ENCODE measurements around the gene MECP2. TPM values are rescaled to one million over a fixed set of nuclear protein-coding genes. Genes with fewer than 3 reads are reported as not detected.

MECP2 gene
- total RNA-seq, 6 experiments from 2014 or later: 14.1 to 18.4 (median 16.0) TPM

GRCh38 chrX:154017766-154018517, 79.6 kb downstream of the MECP2 start:
- ATAC-seq: no peak
- Histone ChIP-seq H3K4me1 (no peaks in the 10 kb centered on the region), H3K27ac (no peak overlapping the region), H3K36me3 (peaks cover 0 to 5% (median 0%) of the 10 kb centered on the region in 4 donors), H3K4me3 (no peak overlapping the region), H3K27me3 (no peaks in the 10 kb centered on the region), H3K9me3 (no peaks in the 10 kb centered on the region)
- TF ChIP-seq CTCF (IDR thresholded peaks at IDR 0.05) (no peak), POLR2A (IDR thresholded peaks at IDR 0.05) (no peak)
- no peak for DNase-seq
- intact Hi-C loops (cut with DNase I): no loop called here
- 76% methylated on average over 5 of the region's 26 CpGs for WGBS (ENCODE audit: insufficient coverage, low coverage, low lambda C conversion rate, missing lambda C conversion rate)

DNA sequence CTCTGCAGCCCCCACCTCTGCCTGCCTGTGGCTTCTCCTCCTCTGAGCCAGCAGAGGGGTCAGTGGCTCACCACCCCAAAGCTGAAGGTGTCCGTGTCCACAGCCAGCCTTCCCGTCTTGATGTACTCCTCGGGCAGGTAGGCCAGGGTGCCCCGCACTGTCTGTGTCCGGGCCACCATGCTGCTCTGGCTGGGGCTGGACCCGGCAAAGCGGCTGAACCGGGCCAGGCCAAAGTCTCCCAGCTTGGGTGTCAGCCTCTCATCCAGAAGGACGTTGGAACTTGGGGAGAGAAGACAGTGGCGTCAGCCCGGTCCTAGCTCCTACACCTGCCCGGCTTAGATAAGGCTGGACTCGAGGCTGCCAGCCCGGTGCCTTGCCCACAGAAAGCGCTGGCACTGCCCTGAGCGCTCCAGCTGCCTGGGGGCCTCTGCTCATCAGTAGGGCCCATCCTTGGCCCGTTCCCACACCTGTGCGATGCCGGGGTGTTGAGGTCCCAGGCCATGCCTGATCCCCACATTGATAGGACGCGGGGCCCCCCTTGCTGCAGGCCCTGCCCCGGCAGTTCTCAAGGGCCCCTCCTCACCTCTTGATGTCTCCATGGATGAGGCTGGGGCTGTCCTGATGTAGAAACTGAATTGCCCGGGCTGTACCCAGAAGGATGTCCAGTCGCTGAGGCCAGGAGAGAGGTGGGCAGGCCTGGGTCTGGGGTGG, 81.0 kb downstream of the MECP2 start:
- H3K27ac ChIP-seq: no peak overlapping the region
- H3K4me3 ChIP-seq: no peak overlapping the region
- TF ChIP-seq POLR2A (IDR thresholded peaks at IDR 0.05) (no peak), CTCF (IDR thresholded peaks at IDR 0.05) (no peak)
- H3K27me3 ChIP-seq: no peaks in the 10 kb centered on the region
- ATAC-seq: no peak
- no peaks in the 10 kb centered on the region for H3K9me3 ChIP-seq
- peaks cover 0 to 5% (median 0%) of the 10 kb centered on the region in 4 donors for H3K36me3 ChIP-seq
- WGBS (ENCODE audit: insufficient coverage, low coverage, low lambda C conversion rate, missing lambda C conversion rate): 80% methylated on average over 4 of the region's 24 CpGs
- H3K4me1 ChIP-seq: no peaks in the 10 kb centered on the region
- intact Hi-C loops (cut with DNase I): no loop called here
- DNase-seq: no peak

DNA sequence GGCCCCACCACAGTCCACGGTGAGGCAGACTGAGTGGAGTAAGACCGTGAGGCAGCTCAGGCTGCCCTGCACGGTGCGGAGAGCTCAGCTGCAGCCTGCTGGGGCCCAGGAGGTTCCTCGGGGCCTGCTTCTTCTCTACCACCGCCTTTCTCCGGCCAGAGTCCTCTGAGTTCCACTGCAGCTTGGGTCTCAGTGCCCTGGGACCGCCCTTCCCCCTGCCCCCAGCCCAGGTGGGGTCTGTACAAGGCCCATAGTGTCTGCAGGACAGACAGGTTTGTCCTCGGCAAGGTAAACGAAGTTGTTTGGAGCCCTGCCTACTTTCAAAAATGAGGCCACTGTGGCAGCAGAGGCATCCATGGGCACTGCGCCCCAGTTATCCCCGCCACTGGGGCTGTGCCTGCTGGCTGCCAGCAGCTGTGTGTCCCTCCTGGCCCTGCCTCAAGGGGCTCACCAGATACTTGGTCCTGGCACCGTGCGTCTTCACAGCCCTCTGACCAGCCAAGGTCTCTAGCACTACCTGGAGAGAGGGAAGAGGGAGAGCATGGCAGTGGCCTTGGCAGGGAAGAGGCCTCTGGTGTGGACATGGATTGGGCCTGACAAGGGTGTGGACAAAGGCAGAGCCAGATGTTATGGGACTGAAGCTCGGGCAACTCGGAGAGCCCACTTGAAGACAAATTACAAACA, 81.8 kb downstream of the MECP2 start:
- WGBS (ENCODE audit: insufficient coverage, low coverage, low lambda C conversion rate, missing lambda C conversion rate): 68% methylated on average over 3 of the region's 16 CpGs
- intact Hi-C loops (cut with DNase I): no loop called here
- ATAC-seq: no peak
- no peaks in the 10 kb centered on the region for H3K27me3 ChIP-seq
- H3K36me3 ChIP-seq: peaks cover 0 to 5% (median 0%) of the 10 kb centered on the region in 4 donors
- H3K4me1 ChIP-seq: peaks cover 0 to 2% (median 0%) of the 10 kb centered on the region in 4 donors
- no peak overlapping the region for H3K4me3 ChIP-seq
- H3K9me3 ChIP-seq: no peaks in the 10 kb centered on the region
- DNase-seq: no peak
- TF ChIP-seq CTCF (IDR thresholded peaks at IDR 0.05) (no peak), POLR2A (IDR thresholded peaks at IDR 0.05) (no peak)
- no peak overlapping the region for H3K27ac ChIP-seq

DNA sequence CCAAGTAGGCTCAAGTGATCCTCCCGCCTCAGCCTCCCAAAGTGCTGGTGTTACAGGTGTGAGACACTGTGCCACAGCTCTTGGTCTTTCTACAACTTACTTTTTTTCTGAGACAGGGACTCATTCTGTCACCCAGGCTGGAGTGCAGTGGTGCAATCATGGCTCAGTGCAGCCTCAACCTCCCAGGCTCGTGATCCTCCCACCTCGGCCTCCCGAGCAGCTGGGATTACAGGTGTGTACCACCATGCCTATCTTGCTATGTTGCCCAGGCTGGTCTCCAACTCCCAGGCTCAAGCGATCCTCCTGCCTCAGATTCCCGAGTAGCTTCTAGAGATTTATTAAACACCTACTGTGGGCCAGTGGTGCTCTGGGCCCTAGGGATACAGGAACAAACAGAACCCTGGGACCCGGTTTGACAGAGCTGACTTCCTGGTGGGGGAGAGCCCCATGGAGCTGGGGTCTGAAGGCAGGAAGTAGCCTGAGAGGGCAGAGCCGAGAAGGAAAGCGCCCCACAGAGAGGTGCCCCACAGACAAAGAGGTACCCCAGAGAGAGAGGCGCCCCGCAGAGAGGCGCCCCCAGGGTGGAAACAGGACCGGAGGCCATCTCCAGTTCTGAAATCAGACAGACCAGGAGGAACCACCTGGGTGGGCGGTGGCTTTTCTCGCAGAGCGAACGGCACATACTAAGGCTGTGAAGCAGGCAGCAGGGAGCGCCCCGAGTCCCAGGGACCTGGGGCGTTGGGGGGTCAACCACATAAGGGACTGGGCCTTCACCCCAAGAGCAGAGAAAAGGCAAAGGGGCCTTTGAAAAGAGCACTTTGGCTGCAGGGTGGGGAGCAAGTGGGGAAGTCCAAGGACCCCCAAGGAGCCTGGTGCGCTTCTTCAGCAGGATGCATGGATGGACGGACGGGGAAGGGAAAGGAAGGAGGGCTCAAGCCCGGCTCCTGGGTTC, 82.8 kb downstream of the MECP2 start:
- no peak overlapping the region for H3K27ac ChIP-seq
- peaks cover 0 to 4% (median 0%) of the 10 kb centered on the region in 4 donors for H3K4me1 ChIP-seq
- intact Hi-C loops (cut with DNase I): no loop called here
- H3K4me3 ChIP-seq: no peak overlapping the region
- H3K9me3 ChIP-seq: no peaks in the 10 kb centered on the region
- TF ChIP-seq POLR2A (IDR thresholded peaks at IDR 0.05): no peak
- no peak for TF ChIP-seq CTCF (IDR thresholded peaks at IDR 0.05)
- WGBS (ENCODE audit: insufficient coverage, low coverage, low lambda C conversion rate, missing lambda C conversion rate): 74% methylated on average over 9 of the region's 24 CpGs
- DNase-seq: no peak
- H3K27me3 ChIP-seq: no peaks in the 10 kb centered on the region
- peaks cover 0 to 5% (median 0%) of the 10 kb centered on the region in 4 donors for H3K36me3 ChIP-seq
- ATAC-seq: no peak

Data from right lobe of liver (tissue), 6 donors.